ENCODE measurements around the gene ESD.

The ESD gene

DNA sequence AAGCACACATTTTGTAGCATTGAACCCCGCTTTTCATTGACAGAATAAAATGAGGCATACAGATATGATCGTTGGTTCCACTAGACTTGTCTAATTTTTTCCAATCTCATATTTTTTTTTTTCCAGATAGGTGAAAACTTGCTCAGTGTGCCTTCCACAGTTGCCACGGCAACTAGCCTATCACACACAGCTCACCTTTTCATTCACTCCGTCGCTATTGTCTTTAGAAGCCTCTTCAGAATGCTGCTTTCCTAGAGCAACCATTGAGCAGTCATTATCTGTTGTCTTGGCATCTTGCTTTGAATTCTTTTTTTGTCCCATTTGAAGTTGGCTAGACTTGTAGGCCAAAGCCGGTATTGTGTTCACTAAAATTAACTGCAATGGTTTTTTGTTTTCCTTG, 37.7 kb upstream of the ESD start:
- Histone ChIP-seq H3K9me3 (no peaks in the 10 kb centered on the region), H3K27ac (no peak overlapping the region), H3K4me3 (ENCODE audit: low read depth in 1 of 2, low read length in 1 of 2) (no peak overlapping the region), H3K4me1 (ENCODE audit: control insufficient read depth in 1 of 2, insufficient read depth in 1 of 2, low read depth in 1 of 2, low read length in 1 of 2) (no peaks in the 10 kb centered on the region), H3K36me3 (no peaks in the 10 kb centered on the region), H3K27me3 (no peaks in the 10 kb centered on the region)
- TF ChIP-seq, protein P1, sequence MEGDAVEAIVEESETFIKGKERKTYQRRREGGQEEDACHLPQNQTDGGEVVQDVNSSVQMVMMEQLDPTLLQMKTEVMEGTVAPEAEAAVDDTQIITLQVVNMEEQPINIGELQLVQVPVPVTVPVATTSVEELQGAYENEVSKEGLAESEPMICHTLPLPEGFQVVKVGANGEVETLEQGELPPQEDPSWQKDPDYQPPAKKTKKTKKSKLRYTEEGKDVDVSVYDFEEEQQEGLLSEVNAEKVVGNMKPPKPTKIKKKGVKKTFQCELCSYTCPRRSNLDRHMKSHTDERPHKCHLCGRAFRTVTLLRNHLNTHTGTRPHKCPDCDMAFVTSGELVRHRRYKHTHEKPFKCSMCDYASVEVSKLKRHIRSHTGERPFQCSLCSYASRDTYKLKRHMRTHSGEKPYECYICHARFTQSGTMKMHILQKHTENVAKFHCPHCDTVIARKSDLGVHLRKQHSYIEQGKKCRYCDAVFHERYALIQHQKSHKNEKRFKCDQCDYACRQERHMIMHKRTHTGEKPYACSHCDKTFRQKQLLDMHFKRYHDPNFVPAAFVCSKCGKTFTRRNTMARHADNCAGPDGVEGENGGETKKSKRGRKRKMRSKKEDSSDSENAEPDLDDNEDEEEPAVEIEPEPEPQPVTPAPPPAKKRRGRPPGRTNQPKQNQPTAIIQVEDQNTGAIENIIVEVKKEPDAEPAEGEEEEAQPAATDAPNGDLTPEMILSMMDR (IDR thresholded peaks at IDR 0.05) = no peak

DNA sequence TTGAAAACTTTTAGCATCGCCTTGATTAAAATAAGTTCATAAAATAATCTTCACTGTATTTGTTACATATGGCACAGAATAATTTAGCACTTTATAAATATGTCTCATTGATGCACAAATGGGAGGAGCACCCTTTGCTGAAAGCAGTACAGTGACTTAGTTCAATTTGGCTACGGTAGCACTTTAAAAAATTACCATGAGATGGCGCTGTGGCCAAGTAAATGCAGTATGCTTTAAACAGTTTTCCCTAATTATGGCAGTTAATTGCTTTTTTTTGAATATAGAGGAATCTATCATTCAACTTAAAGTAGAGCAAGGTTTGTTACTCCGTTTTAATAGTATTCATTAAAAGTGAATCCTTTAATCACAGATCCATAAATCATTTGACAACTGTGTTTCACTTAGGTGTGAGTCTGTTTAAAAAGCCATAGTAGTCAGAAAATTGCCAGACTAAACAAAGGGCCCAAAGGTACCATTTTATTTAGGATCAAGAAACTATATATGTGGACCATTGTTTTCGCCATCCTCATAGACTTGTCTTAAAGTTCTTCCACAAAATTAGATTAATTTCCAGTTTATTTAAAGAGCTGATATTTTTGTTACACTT, 34.7 kb upstream of the ESD start:
- no peaks in the 10 kb centered on the region for H3K9me3 ChIP-seq
- H3K36me3 ChIP-seq = no peaks in the 10 kb centered on the region
- H3K27ac ChIP-seq = no peak overlapping the region
- no peaks in the 10 kb centered on the region for H3K4me1 ChIP-seq (ENCODE audit: control insufficient read depth in 1 of 2, insufficient read depth in 1 of 2, low read depth in 1 of 2, low read length in 1 of 2)
- H3K27me3 ChIP-seq = no peaks in the 10 kb centered on the region
- TF ChIP-seq, protein P1 (IDR thresholded peaks at IDR 0.05) = no peak
- no peak overlapping the region for H3K4me3 ChIP-seq (ENCODE audit: low read depth in 1 of 2, low read length in 1 of 2)

DNA sequence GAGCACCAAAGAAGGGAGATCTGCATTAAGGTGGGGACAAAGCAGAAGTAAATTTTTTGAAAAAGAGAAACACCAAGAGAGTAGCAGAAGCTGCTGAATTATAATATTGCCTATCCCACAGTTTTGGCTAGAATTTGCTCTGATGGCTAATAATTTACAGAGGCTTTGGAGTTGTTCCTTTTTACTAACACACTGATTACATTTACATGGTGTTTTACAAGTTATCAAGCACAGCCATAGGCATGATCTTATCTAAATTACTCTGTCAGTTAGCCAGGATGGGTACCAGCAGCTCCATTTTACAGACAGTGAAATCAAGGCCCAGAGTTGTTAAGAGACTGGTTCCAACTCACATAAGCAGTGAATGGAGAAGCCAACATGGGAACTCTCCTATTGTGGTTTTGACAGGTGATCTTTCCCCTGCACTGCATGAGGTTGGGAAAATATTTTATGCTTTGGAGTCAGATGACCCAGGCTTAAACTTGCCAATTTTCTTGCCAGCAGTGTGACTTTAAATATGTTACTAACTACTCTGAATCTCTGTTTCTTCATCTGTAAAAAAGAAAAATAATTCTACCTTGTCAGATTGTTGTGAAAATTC, 33.5 kb upstream of the ESD start:
- Histone ChIP-seq H3K4me3 (ENCODE audit: low read depth in 1 of 2, low read length in 1 of 2) (no peak overlapping the region), H3K27me3 (no peaks in the 10 kb centered on the region), H3K36me3 (no peaks in the 10 kb centered on the region), H3K4me1 (ENCODE audit: control insufficient read depth in 1 of 2, insufficient read depth in 1 of 2, low read depth in 1 of 2, low read length in 1 of 2) (no peaks in the 10 kb centered on the region), H3K9me3 (no peaks in the 10 kb centered on the region), H3K27ac (no peak overlapping the region)
- TF ChIP-seq, protein P1 (IDR thresholded peaks at IDR 0.05) = no peak

DNA sequence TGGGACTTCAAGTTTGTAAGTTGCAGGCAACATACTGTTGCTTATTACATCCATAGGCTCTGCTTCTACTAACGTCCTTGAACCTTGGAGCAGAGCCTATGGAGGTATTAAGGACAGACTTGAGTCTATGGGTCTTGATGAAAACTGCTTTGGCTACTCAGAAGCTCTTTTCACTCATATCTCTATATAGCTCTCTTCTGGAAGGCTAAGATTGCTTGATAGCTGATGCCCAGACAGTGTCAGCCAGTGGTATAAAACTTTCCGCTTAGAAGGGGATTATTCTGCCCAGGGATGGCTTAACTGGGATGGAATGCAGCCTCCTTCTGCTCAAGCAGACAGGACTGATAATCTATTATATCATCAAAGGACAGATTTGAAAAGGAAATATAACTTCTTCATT, 25.6 kb upstream of the ESD start:
- TF ChIP-seq, protein P1 (IDR thresholded peaks at IDR 0.05) = no peak
- Histone ChIP-seq H3K27me3 (no peaks in the 10 kb centered on the region), H3K4me3 (ENCODE audit: low read depth in 1 of 2, low read length in 1 of 2) (no peak overlapping the region), H3K9me3 (no peaks in the 10 kb centered on the region), H3K27ac (no peak overlapping the region), H3K36me3 (no peaks in the 10 kb centered on the region), H3K4me1 (ENCODE audit: control insufficient read depth in 1 of 2, insufficient read depth in 1 of 2, low read depth in 1 of 2, low read length in 1 of 2) (no peaks in the 10 kb centered on the region)

DNA sequence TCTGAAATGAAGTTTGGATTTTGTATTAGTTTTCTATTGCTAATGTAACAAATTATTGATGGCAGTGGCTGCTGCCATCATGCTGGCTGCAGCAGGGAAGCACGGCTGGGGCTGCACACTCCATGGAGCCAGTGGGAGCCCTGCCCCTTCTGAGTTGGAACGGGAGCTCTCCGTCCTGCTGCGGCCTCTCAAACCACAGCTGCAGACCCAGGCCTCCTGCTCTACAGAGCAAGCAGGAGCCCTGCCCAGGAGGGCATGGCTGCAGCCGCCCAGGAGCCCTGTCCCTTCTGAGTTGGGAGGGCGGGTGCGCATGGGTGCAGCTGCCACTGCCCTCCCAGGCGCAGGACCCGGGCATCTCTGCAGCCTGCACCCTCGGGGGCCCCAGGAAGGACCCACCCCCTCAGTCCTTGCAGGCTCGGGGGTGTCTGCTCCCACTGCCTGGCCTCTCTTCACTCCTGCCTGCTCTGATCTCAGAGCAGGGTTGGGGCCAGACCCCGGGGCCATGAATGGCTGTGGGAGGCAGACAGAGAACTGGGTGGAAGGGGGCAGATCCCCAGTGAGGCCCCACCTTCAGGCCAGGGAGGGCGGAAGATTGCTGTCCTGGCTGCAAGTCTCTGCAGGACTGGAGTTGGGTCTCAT, 21.0 kb upstream of the ESD start:
- TF ChIP-seq, protein P1 (IDR thresholded peaks at IDR 0.05) = no peak
- no peaks in the 10 kb centered on the region for H3K9me3 ChIP-seq
- H3K4me1 ChIP-seq (ENCODE audit: control insufficient read depth in 1 of 2, insufficient read depth in 1 of 2, low read depth in 1 of 2, low read length in 1 of 2) = no peaks in the 10 kb centered on the region
- no peaks in the 10 kb centered on the region for H3K27me3 ChIP-seq
- no peak overlapping the region for H3K27ac ChIP-seq
- H3K36me3 ChIP-seq = no peaks in the 10 kb centered on the region
- H3K4me3 ChIP-seq (ENCODE audit: low read depth in 1 of 2, low read length in 1 of 2) = no peak overlapping the region

All from neutrophil (primary cell).